MM.1S (cell line): ENCODE results near the gene ZBTB45.

ENCODE experiments used
- DNase-seq: peaks from one replicate; pipeline ENCODE4 v3.0.0-alpha.2; 2015
- H2AFZ ChIP-seq: fragments of 300-600 bp; sonication (generic); 2 replicates; pipeline ENCODE4 v1.6.0; 2016; ENCODE audit warnings: antibody characterized with exemption, low read length
- H3F3A ChIP-seq: fragments of 300-600 bp; sonication (generic); 2 replicates; pipeline ENCODE4 v1.6.1; 2016; ENCODE audit warnings: mild to moderate bottlenecking, antibody characterized with exemption, low read length, moderate library complexity, mixed read lengths; ENCODE audit not compliant: insufficient read depth
- H3K27ac ChIP-seq: fragments of 300-600 bp; sonication (generic); 2 replicates; pipeline ENCODE4 v1.5.1; 2016; ENCODE audit warnings: mild to moderate bottlenecking, low read length
- H3K27me3 ChIP-seq: fragments of 300-600 bp; sonication (generic); replicated peaks from 2 replicates; pipeline ENCODE4 v1.6.0; 2016; ENCODE audit warnings: low read length; ENCODE audit not compliant: insufficient read depth
- H3K36me3 ChIP-seq: fragments of 300-600 bp; sonication (generic); replicated peaks from 2 replicates; pipeline ENCODE4 v1.6.1; 2016; ENCODE audit warnings: mild to moderate bottlenecking, low read length, mixed read lengths; ENCODE audit not compliant: insufficient read depth
- H3K4me1 ChIP-seq: fragments of 300-600 bp; sonication (generic); 2 replicates; pipeline ENCODE4 v1.6.1; 2016; ENCODE audit warnings: low read length, mixed read lengths
- H3K4me2 ChIP-seq: fragments of 300-600 bp; sonication (generic); 2 replicates; pipeline ENCODE4 v1.6.0; 2016; ENCODE audit warnings: low read depth, low read length
- H3K4me3 ChIP-seq: fragments of 300-600 bp; sonication (generic); 2 replicates; pipeline ENCODE4 v1.5.1; 2016; ENCODE audit warnings: low read length, mixed read lengths
- H3K79me2 ChIP-seq: fragments of 300-600 bp; sonication (generic); 2 replicates; pipeline ENCODE4 v1.6.1; 2016; ENCODE audit warnings: mixed run types, low read length, mixed read lengths
- H3K9ac ChIP-seq: fragments of 300-600 bp; sonication (generic); 2 replicates; pipeline ENCODE4 v1.6.1; 2016; ENCODE audit warnings: low read length, mixed read lengths
- H3K9me2 ChIP-seq: fragments of 300-600 bp; sonication (generic); replicated peaks from 2 replicates; pipeline ENCODE4 v1.6.1; 2016; ENCODE audit warnings: mild to moderate bottlenecking, low read length, mixed read lengths; ENCODE audit not compliant: insufficient read depth
- H3K9me3 ChIP-seq: fragments of 300-600 bp; sonication (generic); replicated peaks from 2 replicates; pipeline ENCODE4 v1.6.1; 2016; ENCODE audit warnings: mild to moderate bottlenecking, low read length, mixed read lengths; ENCODE audit not compliant: insufficient read depth
- H4K20me1 ChIP-seq: fragments of 300-600 bp; sonication (generic); 2 replicates; pipeline ENCODE4 v1.6.1; 2016; ENCODE audit warnings: mild to moderate bottlenecking, low read length, moderate library complexity, mixed read lengths; ENCODE audit not compliant: insufficient read depth
- EZH2 ChIP-seq: fragments of 300-600 bp; sonication (generic); optimal IDR thresholded peaks from 2 replicates; pipeline ENCODE3; 2017; ENCODE audit warnings: low read depth, mild to moderate bottlenecking, antibody characterized with exemption, low read length, mixed read lengths
- EZH2phosphoT487 ChIP-seq: fragments of 300-600 bp; sonication (generic); IDR thresholded peaks from 2 replicates; pipeline ENCODE4 v1.6.1; 2018; ENCODE audit warnings: antibody characterized with exemption, low read length
- TF ChIP-seq, protein P1 (sequence below): fragments of 300-600 bp; sonication (generic); IDR thresholded peaks from 2 replicates; pipeline ENCODE4 v1.5.1; 2016; ENCODE audit warnings: antibody characterized with exemption, low read length, mixed read lengths

The ZBTB45 gene

GRCh38 chr19:58513213-58513693 is 6.4 kb downstream of the ZBTB45 start:
- no peaks in the 10 kb centered on the region for H3K9me2 ChIP-seq
- TF ChIP-seq EZH2phosphoT487, result no peak
- no peaks in the 10 kb centered on the region for H4K20me1 ChIP-seq
- no peak overlapping the region for H3K4me3 ChIP-seq
- no peaks in the 10 kb centered on the region for H3K27me3 ChIP-seq
- no peak overlapping the region for H2AFZ ChIP-seq
- H3K79me2 ChIP-seq, result peaks cover 3% of the 10 kb centered on the region
- no peaks in the 10 kb centered on the region for H3F3A ChIP-seq
- no peak overlapping the region for H3K4me2 ChIP-seq
- no peak overlapping the region for H3K9ac ChIP-seq
- H3K9me3 ChIP-seq, result no peaks in the 10 kb centered on the region
- no peaks in the 10 kb centered on the region for H3K36me3 ChIP-seq
- no peak overlapping the region for H3K27ac ChIP-seq
- DNase-seq, result no peak
- H3K4me1 ChIP-seq, result no peaks in the 10 kb centered on the region

GRCh38 chr19:58511353-58512208 is 8.0 kb downstream of the ZBTB45 start, which contains the start of gene SLC27A5:
Gene SLC27A5, minus strand, starts transcription at chr19:58511992. Its CDS starts 37 bp downstream, at chr19:58511955.
- H3K36me3 ChIP-seq, result no peaks in the 10 kb centered on the region
- H3K4me1 ChIP-seq, result no peaks in the 10 kb centered on the region
- H2AFZ ChIP-seq, result no peak within 1 kb of the TSS
- no peak within 1 kb of the TSS for H3K9ac ChIP-seq
- H3K4me3 ChIP-seq, result no peak within 1 kb of the TSS
- H3K9me2 ChIP-seq, result no peaks in the 10 kb centered on the region
- no peaks in the 10 kb centered on the region for H3K79me2 ChIP-seq
- no peaks in the 10 kb centered on the region for H3K27me3 ChIP-seq
- TF ChIP-seq EZH2 (no peak), EZH2phosphoT487 (no peak)
- TF ChIP-seq, protein P1, sequence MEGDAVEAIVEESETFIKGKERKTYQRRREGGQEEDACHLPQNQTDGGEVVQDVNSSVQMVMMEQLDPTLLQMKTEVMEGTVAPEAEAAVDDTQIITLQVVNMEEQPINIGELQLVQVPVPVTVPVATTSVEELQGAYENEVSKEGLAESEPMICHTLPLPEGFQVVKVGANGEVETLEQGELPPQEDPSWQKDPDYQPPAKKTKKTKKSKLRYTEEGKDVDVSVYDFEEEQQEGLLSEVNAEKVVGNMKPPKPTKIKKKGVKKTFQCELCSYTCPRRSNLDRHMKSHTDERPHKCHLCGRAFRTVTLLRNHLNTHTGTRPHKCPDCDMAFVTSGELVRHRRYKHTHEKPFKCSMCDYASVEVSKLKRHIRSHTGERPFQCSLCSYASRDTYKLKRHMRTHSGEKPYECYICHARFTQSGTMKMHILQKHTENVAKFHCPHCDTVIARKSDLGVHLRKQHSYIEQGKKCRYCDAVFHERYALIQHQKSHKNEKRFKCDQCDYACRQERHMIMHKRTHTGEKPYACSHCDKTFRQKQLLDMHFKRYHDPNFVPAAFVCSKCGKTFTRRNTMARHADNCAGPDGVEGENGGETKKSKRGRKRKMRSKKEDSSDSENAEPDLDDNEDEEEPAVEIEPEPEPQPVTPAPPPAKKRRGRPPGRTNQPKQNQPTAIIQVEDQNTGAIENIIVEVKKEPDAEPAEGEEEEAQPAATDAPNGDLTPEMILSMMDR, result no peak
- no peaks in the 10 kb centered on the region for H4K20me1 ChIP-seq
- no peak within 1 kb of the TSS for H3K4me2 ChIP-seq
- no peaks in the 10 kb centered on the region for H3K9me3 ChIP-seq
- DNase-seq, result no peak
- H3K27ac ChIP-seq, result no peak within 1 kb of the TSS
- H3F3A ChIP-seq, result no peaks in the 10 kb centered on the region

DNA sequence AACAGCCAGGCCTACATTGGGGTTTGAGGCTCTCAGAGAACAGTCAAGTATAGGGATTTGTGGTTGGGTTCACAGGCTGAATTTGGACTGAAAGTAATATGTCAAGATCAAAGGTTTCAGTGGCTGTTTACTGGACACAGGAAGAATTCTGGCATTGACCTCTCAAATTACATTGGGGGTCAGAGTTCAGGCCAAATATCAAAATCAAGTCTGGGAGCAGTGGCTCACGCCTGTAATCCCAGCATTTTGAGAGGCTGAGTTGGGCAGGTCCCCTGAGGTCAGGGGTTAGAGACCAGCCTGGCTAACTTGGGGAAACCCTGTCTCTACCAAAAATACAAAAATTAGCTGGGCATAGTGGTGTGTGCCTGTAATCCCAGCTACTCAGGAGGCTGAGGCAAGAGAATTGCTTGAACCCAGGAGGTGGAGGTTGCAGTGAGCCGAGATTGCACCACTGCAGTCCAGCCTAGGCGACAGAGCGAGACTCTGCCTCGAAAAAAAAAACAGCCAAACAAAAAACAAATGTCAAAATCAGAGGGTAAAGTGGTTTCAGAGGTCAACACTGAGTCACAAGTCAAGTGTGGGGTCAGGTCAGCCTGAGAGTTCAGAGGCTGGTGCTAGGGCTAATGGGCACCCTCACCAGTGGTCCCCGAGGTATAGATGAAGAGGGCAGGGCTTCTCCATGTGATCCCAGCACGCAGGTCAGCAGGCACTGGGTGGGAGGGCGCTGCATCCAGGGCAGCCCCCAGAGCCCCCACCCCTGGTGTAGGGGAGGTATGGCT is 9.3 kb downstream of the ZBTB45 start:
- no peak overlapping the region for H2AFZ ChIP-seq

More for the DNA sequence above, 9.3 kb downstream of the ZBTB45 start:
- Histone ChIP-seq H3K9me2 (no peaks in the 10 kb centered on the region), H3K4me1 (no peaks in the 10 kb centered on the region), H4K20me1 (no peaks in the 10 kb centered on the region), H3K79me2 (no peaks in the 10 kb centered on the region), H3K27me3 (no peaks in the 10 kb centered on the region), H3K9me3 (no peaks in the 10 kb centered on the region), H3K9ac (no peak overlapping the region), H3K27ac (no peak overlapping the region), H3K4me2 (no peak overlapping the region), H3F3A (no peaks in the 10 kb centered on the region), H3K4me3 (no peak overlapping the region), H3K36me3 (no peaks in the 10 kb centered on the region)
- TF ChIP-seq EZH2 (no peak), EZH2phosphoT487 (no peak)
- TF ChIP-seq, protein P1, result no peak
- no peak for DNase-seq
